HG03565 (cell line): Measurements from ENCODE around the gene ZNF746.

ENCODE experiments used
- ATAC-seq: cut with Tn5 transposase; IDR thresholded peaks from one replicate; pipeline ENCODE4 v1.9.1; 2021; ENCODE audit warnings: mild to moderate bottlenecking, moderate library complexity; ENCODE audit not compliant: unreplicated experiment

Gene ZNF746

GRCh38 chr7:149430192-149430591, 67.4 kb downstream of the ZNF746 start:
- no peak for ATAC-seq

- no peak for ATAC-seq
These were observed 69.7 kb downstream of the ZNF746 start for GRCh38 chr7:149427893-149428292.

GRCh38 chr7:149427096-149427680, 70.4 kb downstream of the ZNF746 start:
- no peak for ATAC-seq

GRCh38 chr7:149423449-149424110, 74.0 kb downstream of the ZNF746 start:
- ATAC-seq = no peak

GRCh38 chr7:149422914-149423301, 74.7 kb downstream of the ZNF746 start:
- no peak for ATAC-seq
